ENCODE results near the gene LMBRD1.
A peak's percentile ranks its signal among the peaks of the same experiment; 100 is the strongest.
"Not testable (repeated sequence)": the region's sequence is repeated elsewhere in the genome, so short reads cannot be mapped to it uniquely, and the experiment has no call there.

Gene LMBRD1

DNA sequence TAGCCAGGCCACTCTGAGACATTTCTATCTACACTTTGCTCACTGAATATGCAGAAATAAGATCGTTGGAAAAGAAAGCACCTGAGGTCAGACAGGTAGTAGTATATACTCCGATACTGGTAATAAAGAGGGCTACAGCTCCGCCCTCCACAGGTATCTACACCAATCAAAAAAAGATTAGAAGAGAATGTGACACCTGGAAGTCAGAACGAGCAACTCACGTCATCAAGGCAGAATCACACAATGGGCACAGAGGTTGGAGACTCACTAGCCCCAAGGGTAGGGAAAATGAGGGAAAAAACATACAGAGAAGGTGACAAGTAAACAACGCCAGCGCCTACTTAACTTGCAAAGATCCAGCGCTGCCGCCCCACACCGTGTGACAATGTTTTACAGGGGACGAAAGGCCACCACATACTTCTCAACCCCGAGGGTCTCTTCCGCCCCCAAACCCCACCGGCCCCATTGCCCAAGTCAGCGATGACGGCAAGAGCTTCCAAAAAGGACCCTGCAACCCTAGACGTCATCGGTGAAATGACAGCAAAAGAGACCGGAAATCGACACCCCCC is 653 bp downstream of the LMBRD1 start:
- DNase-seq: peak; percentile 58

DNA sequence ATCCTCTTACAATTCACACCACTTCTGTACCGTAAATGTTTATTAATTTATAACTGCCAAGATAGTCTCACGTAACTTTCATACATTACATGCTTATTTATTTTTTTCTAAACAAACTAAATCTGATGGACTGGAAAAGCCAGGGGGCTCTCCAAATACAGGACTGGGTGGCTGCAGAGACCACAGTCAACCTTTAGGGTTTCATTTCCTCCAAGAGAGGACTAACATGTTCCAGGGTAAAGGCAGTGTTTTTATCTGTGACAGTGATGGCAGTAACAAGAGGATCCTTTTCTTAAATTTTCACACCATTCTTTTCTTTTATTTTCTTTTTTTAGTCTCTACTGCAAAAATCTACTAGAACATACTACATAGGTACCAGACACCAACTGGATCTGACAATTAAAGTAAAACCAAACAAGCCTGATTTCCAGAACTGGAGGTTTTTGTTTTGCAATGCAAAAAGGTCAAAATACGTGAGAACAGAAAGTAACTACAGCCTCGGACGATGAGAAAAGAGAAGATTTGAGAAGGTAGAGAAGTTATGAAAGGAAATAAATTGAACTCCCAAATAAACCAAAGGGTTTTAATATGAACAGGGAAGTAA is 1.2 kb downstream of the LMBRD1 start:
- DNase-seq: no peak

DNA sequence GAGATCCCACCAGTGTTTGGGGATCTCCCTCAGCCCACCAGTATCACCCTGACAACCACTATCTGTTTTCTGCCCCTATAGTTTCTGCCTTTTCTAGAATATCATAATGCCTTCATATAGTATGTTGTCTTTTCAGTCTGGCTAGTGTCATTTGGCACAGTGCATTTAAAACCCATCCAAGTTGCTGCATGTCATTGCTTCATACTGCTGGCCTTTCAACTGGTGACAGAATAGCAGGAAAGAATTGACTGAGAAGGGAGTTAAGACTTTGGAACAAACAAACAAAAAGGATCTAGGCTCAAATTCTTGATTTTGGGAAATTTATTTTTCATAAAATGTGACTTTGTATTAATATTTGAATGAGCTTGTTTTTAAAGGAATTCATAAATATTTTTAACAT is 4.5 kb downstream of the LMBRD1 start:
- no peak for DNase-seq

DNA sequence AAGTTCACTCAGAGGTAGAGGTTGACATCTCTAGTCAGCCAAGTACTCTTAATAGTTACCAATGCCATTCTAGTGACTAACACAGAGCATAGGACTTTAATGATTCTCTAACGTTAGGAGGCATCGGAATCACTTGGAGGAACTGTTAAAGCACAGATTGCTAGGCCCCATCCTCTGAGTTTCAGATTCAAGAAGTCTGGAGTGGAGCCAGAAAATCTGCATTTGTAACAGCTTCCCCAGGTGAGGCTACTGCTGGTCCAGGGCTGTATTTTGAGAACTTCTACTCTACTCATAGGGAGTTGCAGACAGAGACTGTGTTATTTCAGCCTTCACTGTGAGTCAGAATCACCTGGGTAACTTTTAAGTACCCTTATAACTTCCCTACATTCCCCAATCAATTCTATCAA is 5.7 kb downstream of the LMBRD1 start:
- peak; percentile 18 for DNase-seq

DNA sequence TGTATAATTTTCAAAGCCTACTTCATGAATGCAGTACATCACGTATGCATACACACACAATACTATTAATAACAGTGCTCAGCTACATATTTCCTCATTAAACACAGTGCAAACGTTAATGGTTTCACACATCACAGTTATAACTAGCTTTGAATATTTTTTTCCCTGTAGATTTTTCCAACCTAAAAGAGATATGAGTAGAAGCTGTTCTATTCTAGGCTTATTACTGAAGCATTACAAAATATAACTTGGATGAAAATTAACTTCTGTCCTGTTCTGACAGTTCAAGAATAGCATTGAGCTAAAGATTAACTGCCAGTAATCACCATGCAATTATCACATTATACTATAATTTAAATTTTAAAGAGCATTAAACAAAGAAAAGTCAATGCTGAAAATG is 6.2 kb downstream of the LMBRD1 start:
- no peak for DNase-seq

DNA sequence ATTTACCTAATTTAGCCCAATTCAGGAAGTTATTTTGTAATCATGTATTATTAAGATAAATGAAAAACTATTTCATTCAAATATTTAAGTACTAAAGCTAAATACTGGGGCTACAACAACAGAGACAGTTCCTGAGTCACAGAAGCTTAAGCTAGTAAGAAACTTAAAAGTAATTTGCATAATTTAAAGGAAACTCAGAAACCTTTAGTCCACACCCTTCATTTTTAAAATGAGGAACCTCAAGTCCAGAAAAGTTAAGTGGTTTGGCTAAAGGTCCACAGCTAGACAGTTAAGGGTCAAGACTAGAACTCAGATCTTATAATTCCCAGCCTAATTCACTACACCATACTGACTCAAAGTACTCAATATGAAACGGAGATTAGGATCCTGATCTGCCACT is 7.2 kb downstream of the LMBRD1 start:
- DNase-seq: no peak

DNA sequence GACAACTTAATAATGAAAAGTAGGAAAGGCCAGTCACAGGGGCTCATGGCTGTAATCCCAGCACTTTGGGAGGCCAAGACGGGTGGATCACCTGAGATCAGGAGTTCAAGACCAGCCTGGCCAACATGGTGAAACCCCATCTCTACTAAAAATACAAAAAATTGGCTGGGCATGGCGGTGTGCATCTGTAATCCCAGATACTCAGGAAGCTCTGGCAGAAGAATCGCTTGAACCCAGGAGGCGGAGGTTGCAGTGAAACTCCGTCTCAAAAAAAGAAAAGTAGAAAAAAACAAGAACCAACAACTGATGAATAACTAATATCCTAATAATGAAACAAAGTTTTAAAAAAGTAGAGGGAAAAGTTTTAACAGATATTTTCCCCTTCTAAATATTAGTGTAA is 9.4 kb downstream of the LMBRD1 start:
- DNase-seq: not testable (repeated sequence)

DNA sequence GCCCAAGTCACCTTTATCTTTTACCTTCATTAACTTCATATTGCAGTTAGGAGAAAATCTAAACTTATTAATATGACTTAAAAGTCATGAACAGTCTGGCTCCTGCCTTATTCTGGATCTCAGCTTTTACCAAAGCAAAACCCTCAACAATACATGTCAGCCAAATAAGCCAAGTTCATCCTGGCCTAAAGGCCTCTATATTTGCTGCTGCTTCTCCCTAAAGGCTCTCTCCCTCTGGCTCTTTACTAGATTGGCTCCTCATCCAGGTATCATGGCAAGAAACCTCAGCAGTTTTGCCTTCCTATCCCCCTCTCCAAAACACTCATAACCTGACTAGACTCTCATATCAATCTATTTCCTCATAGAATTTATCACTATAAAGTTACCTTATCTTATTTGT is 11.1 kb downstream of the LMBRD1 start:
- DNase-seq: no peak

DNA sequence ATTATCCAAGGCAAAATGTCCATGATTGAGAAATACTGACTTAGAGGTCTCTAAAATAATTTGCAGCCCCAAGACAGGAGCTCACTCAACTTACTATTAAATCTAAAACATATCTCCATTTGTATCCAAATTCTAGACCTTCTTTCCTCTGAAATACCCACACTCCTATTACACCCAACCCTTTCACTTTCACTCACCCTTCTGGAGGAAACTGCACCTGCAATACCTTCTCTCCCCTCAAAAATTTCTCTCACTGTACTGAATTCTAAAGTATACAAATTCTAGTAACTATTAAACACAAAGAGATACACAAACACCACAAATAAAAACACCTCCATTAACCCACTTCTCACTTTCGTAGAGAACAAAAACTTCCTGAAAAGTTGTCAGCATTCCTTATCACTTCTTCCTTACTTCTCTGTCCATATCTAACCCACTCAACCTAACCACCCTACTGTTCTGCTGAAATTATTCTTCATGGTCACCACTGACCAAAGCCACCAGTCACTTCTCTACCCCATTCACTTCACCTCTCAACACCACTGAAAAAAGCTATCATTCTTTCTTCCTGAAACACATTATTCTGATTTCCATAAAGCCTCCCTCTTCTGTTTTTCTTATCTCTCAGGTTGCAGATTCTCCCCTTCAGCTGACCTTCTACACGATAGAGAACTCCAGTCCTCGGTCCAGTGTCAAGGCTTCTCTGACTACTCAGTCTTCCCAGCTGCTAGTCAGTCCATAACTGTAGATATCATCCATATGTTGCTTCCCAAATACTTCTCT is 12.0 kb downstream of the LMBRD1 start:
- no peak for DNase-seq

DNA sequence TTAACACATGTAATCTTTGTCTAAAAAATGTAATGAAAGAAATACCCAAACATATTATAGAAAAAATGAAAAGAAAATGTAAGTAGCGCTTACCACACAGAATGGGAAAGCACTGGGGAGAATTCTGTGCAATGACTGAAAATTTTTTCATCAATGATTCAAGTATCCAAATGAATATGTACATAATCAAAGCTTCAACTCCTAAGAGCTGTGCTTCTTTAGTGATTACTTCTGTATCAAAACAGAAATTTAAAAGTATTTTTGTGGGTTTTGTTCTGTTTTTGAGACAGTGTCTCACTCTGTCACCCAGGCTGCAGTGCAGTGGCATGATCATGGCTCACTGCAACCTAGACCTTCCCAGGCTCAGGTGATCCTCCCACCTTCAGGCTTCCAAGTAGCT is 13.7 kb downstream of the LMBRD1 start:
- DNase-seq: no peak

DNA sequence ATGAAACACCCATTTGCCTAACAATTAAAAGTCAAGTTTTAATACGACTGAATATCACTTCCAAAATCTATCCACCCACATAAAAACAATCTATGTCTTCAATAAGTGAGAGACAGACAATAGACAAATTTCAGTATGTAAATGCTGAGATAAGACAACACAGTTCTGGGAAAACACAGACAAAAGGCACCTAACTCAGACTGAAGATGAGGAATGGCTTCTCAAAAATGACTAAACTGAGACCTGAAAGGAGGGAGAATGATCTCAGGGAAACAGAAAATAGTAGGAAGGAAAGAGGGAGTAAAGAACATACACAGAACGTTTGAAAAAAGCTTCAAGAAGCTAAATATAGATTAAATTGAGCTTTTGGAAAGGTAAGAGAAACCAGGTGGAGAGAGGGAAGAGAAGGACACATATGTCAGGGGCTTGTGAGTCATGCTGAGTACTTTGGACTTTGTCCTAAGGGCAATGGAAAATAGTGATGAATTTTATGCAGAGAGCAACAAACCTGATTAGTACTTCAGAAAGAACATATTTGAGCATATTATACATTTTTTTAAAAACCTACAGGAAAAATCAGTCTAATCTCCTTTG is 16.1 kb downstream of the LMBRD1 start:
- no peak for DNase-seq

DNA sequence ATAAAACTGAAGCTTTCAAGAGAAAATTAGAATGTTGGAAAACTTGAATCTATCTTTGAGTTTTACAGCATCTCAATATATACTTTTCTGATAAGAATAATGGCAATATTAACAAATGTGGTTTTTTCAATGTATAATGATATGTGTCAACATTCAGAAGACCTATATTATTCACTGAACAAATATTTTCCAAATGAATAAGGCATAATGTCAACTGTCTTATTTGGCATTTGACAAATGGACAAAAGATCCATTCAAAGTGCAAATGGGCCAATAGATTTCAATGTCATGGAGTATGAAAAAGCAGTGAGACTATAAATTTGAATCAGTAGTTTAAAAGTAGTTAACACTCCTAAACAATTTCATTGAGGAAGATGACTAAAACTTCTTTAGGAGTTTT is 20.9 kb downstream of the LMBRD1 start:
- DNase-seq: no peak

DNA sequence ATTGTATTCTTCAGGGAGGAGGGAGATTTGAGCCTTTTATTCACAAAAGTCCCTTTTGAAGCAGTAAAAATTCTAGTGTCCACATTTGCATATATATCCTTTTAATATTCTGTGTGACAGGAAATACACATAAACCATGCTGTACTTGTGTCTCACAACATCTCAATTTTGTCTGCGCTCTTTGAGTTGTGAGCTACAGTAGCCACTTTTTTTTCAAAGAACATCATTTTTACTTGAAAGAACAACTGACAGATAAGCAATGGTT is 21.3 kb downstream of the LMBRD1 start:
- no peak for DNase-seq

DNA sequence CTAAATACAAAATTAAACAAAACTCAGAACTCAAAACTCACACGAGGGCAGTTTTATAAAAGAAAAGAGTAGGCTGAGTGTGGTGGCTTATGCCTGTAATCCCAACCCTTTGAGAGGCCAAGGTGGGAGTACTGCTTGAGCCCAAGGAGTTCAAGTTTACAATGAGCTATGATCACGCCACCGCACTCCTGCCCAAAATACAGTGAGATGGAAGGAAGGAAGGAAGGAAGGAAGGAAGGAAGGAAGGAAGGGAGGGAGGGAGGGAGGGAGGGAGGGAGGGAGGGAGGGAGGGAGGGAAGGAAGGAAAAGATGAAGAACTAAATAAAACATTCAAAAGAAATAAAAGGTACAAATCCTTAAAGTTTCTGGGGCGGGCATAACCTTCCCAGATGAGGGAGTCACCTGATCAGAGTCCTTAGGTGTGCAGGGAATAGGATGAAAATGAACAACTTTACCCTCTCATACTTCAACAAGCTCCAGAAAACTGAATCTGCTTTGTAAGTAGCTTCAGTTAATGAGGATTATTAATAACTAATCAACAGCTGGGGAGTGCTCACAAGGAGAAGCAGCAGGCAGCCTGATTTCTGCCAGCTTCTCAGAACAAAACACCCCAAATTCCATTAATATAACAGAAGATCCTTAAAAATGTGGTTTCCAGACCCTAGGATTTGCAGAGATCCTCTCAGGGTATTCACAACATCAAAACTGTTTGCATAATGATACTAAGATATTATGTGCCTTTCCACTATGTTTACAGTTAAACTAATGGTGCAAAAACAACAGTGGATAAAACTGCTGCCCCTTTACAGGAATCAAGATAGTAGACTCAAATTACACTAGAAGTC is 21.8 kb downstream of the LMBRD1 start:
- DNase-seq: no peak

DNA sequence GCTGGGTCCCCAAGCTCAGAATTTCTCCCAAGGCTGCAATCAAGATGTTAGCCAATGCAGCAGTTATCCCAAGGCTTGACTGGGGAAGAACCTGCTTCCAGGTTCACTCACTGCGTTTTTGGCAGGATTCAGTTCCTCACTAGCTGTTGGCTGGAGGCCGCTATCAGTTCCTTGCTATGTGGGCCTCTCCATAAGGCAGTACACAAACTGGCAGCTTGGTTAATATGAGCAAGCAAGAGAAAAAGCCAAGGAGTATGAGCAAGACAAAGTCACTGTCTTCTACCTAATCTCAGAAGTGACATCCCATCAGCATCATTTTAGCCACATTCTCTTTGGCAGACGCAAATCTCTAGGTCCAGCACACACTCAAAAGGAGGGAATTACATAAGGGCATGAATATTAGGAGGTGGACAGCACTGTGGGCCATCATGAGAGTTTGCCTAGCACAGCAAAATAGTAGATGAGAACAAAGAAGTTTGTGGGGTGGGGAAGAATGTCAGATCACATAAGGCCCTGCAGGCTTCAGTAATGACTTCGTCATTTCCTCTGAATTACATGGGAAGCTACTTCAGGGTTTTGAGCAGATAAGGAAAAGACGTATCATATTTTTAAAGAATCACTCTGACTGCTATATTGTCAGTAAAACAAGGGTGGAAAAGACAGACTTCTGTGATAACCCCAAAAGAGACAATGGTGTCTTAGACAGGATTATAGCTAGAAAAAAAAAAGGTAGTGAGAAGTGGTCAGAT is 25.5 kb downstream of the LMBRD1 start:
- no peak for DNase-seq

DNA sequence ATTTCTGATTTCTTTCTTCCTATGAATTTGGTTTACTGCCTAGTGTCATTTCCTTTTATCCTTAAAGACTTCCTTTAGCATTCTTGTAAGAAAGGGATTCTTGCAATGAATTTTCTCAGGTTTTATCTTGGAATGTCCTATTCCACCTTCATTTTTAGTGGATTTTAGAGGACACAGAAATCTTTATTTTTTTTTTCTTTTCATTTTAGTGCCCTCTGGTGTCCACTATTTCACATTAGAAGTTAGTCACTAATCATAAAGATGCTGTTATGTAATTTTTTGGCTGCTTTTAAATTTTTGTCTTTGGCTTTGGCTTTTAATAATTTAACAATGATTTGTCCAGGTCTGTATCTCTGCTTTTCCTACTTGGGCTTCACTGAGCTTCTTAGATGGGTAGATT is 28.1 kb downstream of the LMBRD1 start:
- no peak for DNase-seq

DNA sequence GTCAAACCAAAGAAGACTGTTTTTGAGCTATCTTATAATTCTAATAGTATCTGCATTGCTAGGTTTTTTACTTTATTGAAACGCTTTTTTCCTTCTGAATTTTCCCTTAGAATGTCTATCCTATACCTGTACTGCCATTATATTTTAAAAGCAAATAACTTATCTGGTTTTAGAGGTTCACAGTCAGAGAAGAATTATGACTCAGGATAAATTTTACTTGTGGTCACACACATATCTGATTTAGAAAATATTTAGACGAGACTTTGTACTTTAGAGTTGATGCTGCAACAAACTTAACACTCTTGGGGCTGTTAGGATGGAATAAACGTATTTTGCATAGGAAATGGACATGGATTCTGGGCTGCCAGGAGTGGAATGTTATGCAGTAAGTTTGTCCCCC is 33.0 kb downstream of the LMBRD1 start:
- no peak for DNase-seq

DNA sequence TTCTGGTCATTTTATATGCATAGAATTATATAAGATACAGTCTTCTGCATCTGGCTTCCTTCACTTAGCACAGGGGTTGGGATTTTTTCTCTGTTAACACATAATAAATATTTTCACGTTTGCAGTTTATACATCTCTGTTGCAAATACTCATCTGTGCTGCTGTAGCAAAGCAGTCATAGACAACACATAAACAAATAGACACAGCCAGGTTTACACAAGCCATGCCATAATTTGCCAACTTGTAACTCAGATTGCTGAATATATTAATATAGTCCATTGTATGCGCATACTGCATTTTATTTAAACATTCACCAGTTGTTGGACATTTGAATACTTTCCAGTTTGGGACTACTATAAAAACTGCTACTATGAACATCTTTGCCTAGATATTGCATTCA is 35.0 kb downstream of the LMBRD1 start:
- DNase-seq: no peak

DNA sequence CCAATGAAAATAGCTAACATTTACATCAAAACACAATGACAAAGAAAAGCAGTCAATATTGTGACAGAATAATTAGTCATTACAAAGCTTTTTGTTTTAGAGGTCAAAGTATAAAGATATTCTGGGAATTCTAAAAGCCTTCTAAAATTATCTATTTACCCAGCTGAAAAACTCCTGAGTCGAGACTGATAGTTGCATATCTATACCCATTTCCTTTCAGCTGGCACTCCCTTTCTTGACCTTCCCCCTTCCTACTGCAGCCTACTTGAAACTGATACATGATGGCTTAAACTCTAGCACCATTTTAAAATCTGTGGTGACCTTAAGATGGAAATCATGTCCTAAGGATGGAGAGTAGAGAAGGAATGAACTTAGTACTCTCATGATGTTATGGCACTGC is 38.6 kb downstream of the LMBRD1 start:
- DNase-seq: no peak

DNA sequence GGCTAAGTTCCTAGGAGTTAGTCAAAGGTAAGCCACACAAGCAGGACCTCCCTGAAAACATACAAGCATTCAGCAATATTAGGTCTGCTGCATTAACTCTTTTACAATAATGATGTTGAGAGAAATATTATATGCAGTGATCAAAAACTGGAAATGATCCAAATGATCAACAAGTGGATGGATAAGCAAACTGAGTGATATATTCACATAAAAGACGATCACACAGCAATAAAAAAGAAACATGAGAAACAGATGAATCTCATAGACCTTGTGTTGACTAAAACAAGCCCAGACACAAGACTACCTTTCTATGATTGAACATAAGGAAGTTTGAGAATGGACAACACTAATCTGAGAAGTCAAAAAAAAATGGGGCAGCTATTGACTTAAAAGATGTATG is 39.9 kb downstream of the LMBRD1 start:
- no peak for DNase-seq

DNA sequence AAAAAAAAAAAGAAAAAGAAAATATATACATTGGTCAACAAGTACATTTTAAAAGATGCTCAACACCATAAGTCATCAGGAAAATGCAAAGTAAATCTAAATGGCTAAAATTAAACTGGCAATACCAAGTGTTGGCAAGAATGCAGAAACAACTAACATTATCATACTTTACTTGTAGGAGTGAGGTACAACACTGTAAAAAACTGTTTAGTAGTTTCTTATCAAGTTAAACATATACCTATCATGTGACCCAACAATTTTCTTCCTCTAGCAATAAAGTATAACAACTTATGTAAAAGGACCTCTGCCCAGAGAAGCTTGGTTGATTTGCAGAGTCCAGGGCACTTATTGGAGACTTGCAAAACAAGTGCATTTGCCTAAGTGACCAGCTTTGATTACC is 40.4 kb downstream of the LMBRD1 start:
- no peak for DNase-seq

DNA sequence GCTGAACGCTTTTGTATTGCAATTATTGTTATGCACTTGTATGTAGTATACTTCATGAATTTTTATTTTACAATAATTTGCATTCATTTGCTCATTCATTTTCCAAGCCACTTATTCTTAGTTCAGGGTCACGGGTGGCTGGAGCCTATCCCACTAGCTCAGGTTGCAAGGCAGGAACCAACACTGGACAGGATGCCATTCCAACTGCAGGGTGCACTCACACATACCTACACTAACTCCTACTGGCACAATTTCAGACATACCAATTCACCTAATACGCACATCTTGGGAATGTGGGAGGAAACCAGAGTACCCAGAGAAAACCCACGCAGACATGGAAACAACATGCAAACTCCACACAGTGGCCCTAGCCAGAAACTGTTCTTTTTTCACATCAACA is 61.8 kb downstream of the LMBRD1 start:
- no peak for DNase-seq

DNA sequence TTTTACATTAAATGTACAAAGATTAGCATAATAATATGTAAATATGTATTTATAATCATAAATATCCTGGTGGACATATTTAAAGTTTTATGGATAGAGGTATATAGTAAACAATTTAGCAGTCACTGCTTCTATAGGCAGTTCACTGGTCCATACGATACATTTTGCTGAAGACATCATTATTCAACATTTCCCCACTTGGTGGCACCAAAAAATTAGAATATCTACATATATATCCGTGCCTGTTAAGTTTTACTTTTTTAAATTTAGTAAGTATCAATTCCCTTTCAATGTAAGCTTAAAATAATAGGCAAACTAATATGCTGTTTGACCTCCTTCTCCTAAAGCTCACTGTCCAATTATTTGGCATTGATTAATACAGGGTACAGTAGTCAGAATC is 64.2 kb downstream of the LMBRD1 start:
- DNase-seq: peak; percentile 17

All from NCI-H2171 (cell line).